Hepatocyte (in vitro differentiated cells): ENCODE results near the gene CHN2.

ENCODE experiments used
- CTCF ChIP-seq: fragments of 200-600 bp; sonication (generic); IDR thresholded peaks from 2 replicates; pipeline ENCODE4 v1.5.1; 2016; ENCODE audit warnings: antibody characterized with exemption, mild to moderate bottlenecking; ENCODE audit not compliant: poor library complexity
- EZH2 ChIP-seq: fragments of 200-600 bp; sonication (generic); IDR thresholded peaks from 2 replicates; pipeline ENCODE4 v1.6.1; 2016; ENCODE audit warnings: antibody characterized with exemption, mild to moderate bottlenecking, borderline replicate concordance
- EZH2phosphoT487 ChIP-seq: fragments of 200-600 bp; sonication (generic); IDR thresholded peaks from one replicate; pipeline ENCODE4 v1.6.1; 2018; ENCODE audit warnings: antibody characterized with exemption, mild to moderate bottlenecking, low read depth, moderate library complexity; ENCODE audit not compliant: unreplicated experiment, severe bottlenecking

GRCh38 chr7:29331163-29331562 is 136.6 kb downstream of the CHN2 start:
- TF ChIP-seq CTCF (no peak), EZH2phosphoT487 (no peak), EZH2 (no peak)
